ENCODE measurements around the gene EDIL3.

The EDIL3 gene

GRCh38 chr5:83919071-83920041 lies 465.3 kb downstream of the EDIL3 start:
- no peak for DNase-seq (ENCODE audit: low spot score)
- no peak for TF ChIP-seq CTCF (IDR thresholded peaks at IDR 0.05; ENCODE audit: extremely low read depth, missing control alignments)

- TF ChIP-seq CTCF (IDR thresholded peaks at IDR 0.05; ENCODE audit: extremely low read depth, missing control alignments): no peak
These were observed 467.3 kb downstream of the EDIL3 start for GRCh38 chr5:83917261-83917908.

GRCh38 chr5:83914662-83915418 lies 469.8 kb downstream of the EDIL3 start:
- DNase-seq (ENCODE audit: low spot score): no peak

More at GRCh38 chr5:83917261-83917908, 467.3 kb downstream of the EDIL3 start:
- no peak for DNase-seq (ENCODE audit: low spot score)

GRCh38 chr5:83914199-83914598 lies 470.5 kb downstream of the EDIL3 start:
- DNase-seq (ENCODE audit: low spot score): no peak
- TF ChIP-seq CTCF (IDR thresholded peaks at IDR 0.05; ENCODE audit: extremely low read depth, missing control alignments): no peak

More at GRCh38 chr5:83914662-83915418, 469.8 kb downstream of the EDIL3 start:
- no peak for TF ChIP-seq CTCF (IDR thresholded peaks at IDR 0.05; ENCODE audit: extremely low read depth, missing control alignments)

- DNase-seq (ENCODE audit: low spot score): no peak
- no peak for TF ChIP-seq CTCF (IDR thresholded peaks at IDR 0.05; ENCODE audit: extremely low read depth, missing control alignments)
These were observed 471.1 kb downstream of the EDIL3 start for GRCh38 chr5:83913593-83913992.

GRCh38 chr5:83911367-83911919 lies 473.2 kb downstream of the EDIL3 start:
- TF ChIP-seq CTCF (IDR thresholded peaks at IDR 0.05; ENCODE audit: extremely low read depth, missing control alignments): no peak
- DNase-seq (ENCODE audit: low spot score): no peak

Measured in GM20000 (cell line).